HT1080 (cell line): ENCODE results near the gene GRSF1. TPM values are rescaled to one million over a fixed set of nuclear protein-coding genes. Genes with fewer than 3 reads are reported as not detected.
"Not testable (repeated sequence)": the region's sequence is repeated elsewhere in the genome, so short reads cannot be mapped to it uniquely, and the experiment has no call there.

Source experiments
- DNase-seq: peaks from one replicate; pipeline ENCODE4 v3.0.0-alpha.2; 2015; ENCODE audit warnings: low read depth
- total RNA-seq: library from RNA; depleted of rRNA; stranded (reverse); fragments of >200 nt; shearing (Covaris generic); gene quantifications from 2 replicates; pipeline ENCODE4 v1.2.3, GENCODE V29; 2014

The GRSF1 gene
- total RNA-seq, 1 experiment from 2014 or later: 109 TPM

- no peak for DNase-seq
Measured at GRCh38 chr4:70838204-70838603, 1.5 kb downstream of the GRSF1 start.

- DNase-seq: no peak
Measured at GRCh38 chr4:70836081-70836480, 3.6 kb downstream of the GRSF1 start.

- no peak for DNase-seq
Measured at GRCh38 chr4:70833675-70834074, 6.0 kb downstream of the GRSF1 start.

DNA sequence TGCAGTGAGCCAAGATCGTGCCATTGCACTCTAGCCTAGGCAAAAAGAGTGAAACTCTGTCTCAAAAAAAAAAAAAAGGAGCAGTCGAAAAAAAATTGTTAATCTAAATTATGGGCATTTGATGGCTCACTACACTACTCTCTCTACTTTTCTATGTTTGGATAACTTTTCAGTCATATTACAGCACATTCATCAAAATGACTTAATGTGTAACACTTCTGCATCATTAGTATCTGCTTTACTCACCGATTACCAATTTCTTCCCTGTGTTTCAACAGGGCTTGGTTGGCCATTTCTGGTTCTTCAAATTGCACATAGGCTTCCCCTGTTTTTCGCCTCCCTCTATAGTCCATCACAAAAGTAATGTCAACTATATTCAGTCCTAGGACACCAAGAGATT, 8.4 kb downstream of the GRSF1 start:
- DNase-seq: no peak

DNA sequence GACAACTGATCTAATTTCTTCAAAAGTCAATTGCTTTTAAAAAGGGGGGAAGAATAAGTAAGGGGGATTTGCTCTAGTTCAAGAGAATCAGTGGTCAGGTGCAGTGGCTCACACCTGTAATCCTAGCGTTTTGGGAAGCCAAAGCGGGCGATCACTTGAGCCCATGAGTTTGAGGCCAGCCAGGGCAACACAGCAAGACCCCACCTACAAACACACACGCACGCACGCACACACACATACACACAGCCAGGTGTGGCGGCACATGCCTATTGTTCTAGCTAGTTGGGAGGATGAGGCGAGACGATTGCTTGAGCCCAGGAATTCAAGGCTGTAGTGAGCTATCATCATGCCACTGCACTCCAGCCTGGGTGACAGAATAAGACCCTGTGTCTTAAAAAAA, 9.6 kb downstream of the GRSF1 start:
- no peak for DNase-seq

DNA sequence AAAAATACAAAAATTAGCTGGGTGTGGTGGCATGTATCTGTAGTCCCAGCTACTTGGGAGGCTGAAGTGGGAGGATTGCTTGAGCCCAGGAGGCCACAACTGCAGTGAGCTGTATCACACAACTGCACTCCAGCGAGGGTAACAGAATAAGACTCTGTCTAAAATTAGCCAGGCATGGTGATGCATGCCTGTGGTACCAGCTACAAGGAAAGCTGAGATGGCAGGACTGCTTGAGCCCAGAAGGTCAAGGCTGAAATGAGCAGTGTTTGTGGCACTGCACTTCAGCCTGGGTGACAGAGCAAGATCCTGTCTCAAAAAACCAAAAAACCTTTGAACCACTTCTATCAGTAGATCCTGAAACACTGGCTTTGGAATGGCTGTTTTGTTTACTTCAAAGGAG, 10.2 kb downstream of the GRSF1 start:
- DNase-seq: no peak

- DNase-seq: no peak
Measured at GRCh38 chr4:70829015-70829414, 10.7 kb downstream of the GRSF1 start.

DNA sequence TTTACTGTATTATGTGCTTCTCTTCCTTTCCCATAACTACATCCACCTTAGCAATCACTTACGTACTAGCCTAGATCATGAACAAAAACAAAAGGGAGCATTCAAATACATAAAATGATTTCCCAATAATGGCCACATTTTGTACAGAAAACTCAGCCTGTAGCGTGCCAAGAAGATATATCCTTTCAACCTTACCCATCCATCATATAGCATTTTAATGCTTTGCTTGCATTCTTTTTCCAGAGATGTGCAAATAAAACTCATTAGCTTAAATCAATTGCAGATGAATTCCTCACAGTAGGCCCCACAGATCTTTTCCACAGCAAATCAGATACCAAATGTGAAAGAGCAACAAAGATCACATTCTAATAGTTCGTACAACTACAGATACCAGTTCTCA, 20.8 kb downstream of the GRSF1 start:
- no peak for DNase-seq

DNA sequence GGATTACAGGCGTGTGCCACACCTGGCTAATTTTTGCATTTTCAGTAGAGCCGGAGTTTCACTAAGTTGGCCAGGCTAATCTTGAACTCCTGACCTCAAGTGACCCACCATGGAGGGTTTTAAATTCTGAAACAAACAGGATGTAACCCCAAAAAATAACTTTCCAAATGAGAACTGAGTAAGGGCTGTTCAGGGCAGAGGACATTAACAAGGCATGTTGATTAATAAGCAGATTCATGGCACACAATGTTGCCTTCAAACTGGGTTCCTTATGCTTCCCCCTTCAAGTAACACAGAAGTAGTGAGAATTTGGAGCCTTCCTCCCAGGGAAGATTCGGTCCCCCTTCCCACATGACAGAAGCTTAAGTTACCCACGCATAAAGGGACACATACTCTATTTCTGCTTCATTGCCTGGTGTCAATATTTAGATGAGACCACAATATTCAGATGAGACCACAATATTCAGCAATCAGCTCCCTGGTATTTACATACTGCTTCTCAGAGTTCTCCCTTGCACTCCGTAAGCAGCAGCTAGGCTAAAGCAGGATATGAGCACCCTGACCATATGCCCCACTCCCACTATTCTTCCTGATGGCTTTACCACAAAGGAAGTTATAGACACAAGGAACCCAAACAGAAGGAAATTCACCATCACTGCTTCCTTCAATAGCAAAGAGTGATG, 21.4 kb downstream of the GRSF1 start:
- no peak for DNase-seq

GRCh38 chr4:70816894-70817293, 22.8 kb downstream of the GRSF1 start:
- no peak for DNase-seq

DNA sequence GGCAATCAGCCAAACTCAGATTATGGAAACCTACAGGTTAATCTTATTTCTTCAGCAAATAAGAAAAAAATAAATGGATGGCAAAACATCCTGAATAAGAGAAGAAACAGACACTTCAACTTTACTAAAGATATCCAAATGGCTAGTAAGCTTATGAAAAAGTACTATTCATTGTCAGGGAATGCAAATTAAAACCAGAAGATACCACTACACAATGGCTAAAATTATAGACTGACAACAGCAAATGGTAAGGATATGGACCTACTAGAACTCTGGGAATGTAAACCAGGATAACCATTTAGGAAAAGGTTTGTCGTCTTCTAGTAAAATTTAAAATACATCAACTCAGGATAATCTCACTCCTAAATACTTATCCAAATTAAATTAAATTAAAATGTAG, 24.3 kb downstream of the GRSF1 start:
- no peak for DNase-seq

DNA sequence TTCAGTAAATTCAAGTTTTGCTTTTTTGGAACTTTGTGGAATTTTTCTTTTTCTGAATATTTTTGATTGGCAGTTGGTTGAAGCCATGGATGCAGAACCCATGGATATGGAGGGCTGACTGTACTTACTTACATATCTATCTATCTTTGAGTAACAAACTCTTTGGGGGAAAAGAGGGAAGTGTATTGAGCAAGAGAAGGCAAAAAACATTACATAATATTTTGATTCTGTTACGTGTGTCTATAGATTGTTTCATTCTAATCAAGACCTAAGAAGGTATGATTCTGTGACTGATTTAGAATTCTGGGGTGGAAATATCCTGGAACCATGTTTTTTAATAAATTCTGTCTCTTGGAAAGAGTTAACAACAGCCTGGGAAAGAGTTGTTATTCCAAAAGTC, 31.5 kb downstream of the GRSF1 start:
- DNase-seq: no peak

- DNase-seq: peak; percentile 3
Measured at GRCh38 chr4:70802928-70803580, 36.6 kb downstream of the GRSF1 start.

- no peak for DNase-seq
Measured at GRCh38 chr4:70801265-70801809, 38.4 kb downstream of the GRSF1 start.

DNA sequence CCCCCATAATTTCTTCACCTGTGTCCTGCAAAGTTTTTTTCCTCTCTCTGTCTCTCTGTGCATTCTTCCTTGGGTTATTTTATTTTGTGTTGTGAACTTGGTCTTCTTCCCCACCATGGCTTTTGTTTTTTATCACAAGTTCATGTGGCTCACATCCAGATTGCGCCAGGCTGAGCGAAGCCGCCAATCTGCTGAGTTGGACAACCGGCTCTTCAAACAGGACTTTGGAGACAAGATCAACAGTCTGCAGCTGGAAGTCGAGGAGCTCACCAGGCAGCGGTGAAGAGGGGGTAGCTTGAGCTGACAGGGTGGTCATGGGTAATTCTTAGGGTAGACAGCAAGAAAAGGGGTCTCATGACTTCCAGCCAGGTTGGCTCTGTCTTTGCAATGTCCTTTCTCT, 46.1 kb downstream of the GRSF1 start:
- no peak for DNase-seq

GRCh38 chr4:70788733-70789132, 51.0 kb downstream of the GRSF1 start:
- no peak for DNase-seq

- no peak for DNase-seq
Measured at GRCh38 chr4:70787496-70787895, 52.2 kb downstream of the GRSF1 start.

GRCh38 chr4:70783096-70783495, 56.6 kb downstream of the GRSF1 start:
- no peak for DNase-seq

- no peak for DNase-seq
Measured at GRCh38 chr4:70778888-70779422, 60.7 kb downstream of the GRSF1 start.

DNA sequence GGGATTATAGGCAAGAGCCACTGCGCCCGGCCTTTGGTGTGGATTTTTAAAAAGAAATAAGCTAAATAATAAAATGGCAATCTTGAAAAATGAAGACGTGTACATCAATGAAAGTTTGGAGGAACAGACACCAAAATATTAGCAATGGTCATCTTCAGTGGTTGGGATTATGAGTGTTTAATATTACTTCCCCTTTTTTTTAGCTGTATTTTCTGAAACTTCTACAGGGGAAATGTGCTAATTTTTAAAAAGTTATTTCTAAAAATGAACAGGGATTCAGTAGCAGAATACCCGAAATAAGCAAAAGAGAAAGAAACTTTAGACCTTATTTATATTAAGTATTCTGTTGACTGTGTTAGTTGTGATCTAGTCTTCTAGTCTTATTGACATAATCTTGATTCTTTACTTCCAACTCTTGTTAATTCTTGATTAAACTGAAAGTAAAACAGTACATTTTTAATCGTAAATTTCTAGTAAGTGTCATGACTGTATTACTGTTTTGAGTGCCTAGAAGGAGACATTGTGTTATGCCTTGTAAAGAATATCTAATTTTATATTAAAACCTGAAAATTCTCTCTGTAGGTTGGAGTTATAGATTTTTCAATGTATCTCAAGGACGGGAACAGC, 66.6 kb downstream of the GRSF1 start:
- DNase-seq: no peak

- not testable (repeated sequence) for DNase-seq
Measured at GRCh38 chr4:70769396-70769795, 70.3 kb downstream of the GRSF1 start.

DNA sequence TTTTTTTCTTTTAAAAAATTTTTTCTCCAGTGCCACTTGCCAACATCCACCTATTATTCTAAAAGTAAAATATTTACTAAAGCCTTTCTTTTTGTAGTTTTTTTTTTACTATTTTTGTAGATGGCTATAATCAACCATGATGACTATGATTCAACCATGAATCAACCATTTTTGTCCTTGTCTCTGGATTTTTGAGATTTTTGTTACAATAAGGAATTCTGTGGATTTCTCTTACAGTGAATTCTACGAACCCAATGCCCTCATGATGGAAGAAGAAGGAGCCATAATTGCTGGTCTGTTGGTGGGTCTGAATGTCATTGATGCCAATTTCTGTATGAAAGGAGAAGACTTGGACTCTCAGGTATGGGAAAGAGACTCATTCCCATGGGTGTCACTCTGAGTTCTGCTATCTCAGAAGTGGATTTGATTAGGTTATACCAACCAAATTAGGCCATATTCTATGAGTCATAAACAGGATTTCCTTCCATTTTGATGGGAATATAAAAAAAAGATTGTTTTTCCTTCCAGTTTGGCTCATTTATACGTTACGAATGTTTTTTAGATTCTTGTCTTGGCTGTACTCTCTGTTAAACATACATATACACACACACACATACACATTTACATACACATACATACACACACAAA, 71.3 kb downstream of the GRSF1 start:
- DNase-seq: no peak
